K562 (cell line): ENCODE measurements around the gene MAP3K7CL. TPM values are rescaled to one million over a fixed set of nuclear protein-coding genes. Genes with fewer than 3 reads are reported as not detected.

Experiments used
- ATAC-seq: fragments of 200-7000 bp; cut with Tn5 transposase; 3 replicates; pipeline ENCODE4 v1.9.1; 2020; ENCODE audit warnings: moderate library complexity
- BruUV-seq: library from RNA; stranded (reverse); fragments of 400-500 nt; replicated peaks from 2 replicates; lab custom pipeline; 2021; lab: Mats Ljungman, UMichigan
- CTCF ChIA-PET: fragments of 300-600 bp; formaldehyde crosslinking; extraction: SDS; loops from one replicate; lab custom pipeline; 2021; ENCODE audit warnings: low intra/inter-chr PET ratio; lab: Yijun Ruan, JAX
- POLR2A ChIA-PET: fragments of 300-600, 350-650 bp; sonication (Branson Sonifier 250); formaldehyde crosslinking; extraction: SDS; loops from one replicate; lab custom pipeline; 2021; ENCODE audit warnings: antibody characterized with exemption, inconsistent platforms; lab: Yijun Ruan, JAX
- DNase-seq, 4 experiments: peaks; one replicate each; pipeline versions ENCODE4 v3.0.0 to v3.0.0-alpha.2; 2011 to 2018; ENCODE audit warnings: low spot score in 3 of 4, mixed read lengths in 3 of 4; ENCODE audit errors: extremely low read depth in 1 of 4
- FAIRE-seq: peaks from 2 replicates; lab custom pipeline; 2011; peaks lifted over from hg19 to GRCh38; lab: Jason Lieb, UNC
- H2AFZ ChIP-seq: 2 replicates; pipeline ENCODE4 v1.6.0; 2011; ENCODE audit warnings: low read depth, low read length, control low read depth, inconsistent platforms
- H3K27ac ChIP-seq: fragments of 200-600 bp; 3 replicates; pipeline ENCODE4 v1.8.0; 2011; ENCODE audit warnings: low read depth, mild to moderate bottlenecking, control low read depth, inconsistent platforms, low read length, moderate library complexity, mixed read lengths; ENCODE audit errors: extremely low read depth
- H3K27me3 ChIP-seq, 2 experiments: fragments of 300-600 bp in 1 of 2; 2 replicates in 1 of 2; 3 replicates in 1 of 2; pipeline versions ENCODE4 v1.6.0 to v1.8.0; 2011; ENCODE audit warnings: inconsistent platforms in 2 of 2, low read length in 2 of 2, mild to moderate bottlenecking in 1 of 2, mixed read lengths in 1 of 2, moderate library complexity in 1 of 2; ENCODE audit not compliant: control insufficient read depth in 2 of 2, insufficient read depth in 2 of 2
- H3K36me3 ChIP-seq: fragments of 300-600 bp; 3 replicates; pipeline ENCODE4 v1.8.0; 2011; ENCODE audit warnings: mild to moderate bottlenecking, low read length, inconsistent platforms; ENCODE audit not compliant: control insufficient read depth, insufficient read depth
- H3K4me1 ChIP-seq, 2 experiments: fragments of 200-600 bp in 1 of 2; replicated peaks in 1 of 2; 2 replicates in 1 of 2; 3 replicates in 1 of 2; pipeline versions ENCODE4 v1.5.1 to v1.8.0; 2011; ENCODE audit warnings: inconsistent platforms in 2 of 2, low read length in 2 of 2, mild to moderate bottlenecking in 1 of 2, mixed read lengths in 1 of 2, moderate library complexity in 1 of 2; ENCODE audit not compliant: control insufficient read depth in 2 of 2, insufficient read depth in 2 of 2
- H3K4me2 ChIP-seq: 2 replicates; pipeline ENCODE4 v1.6.1; 2011; ENCODE audit warnings: low read length, control low read depth, inconsistent platforms, mixed read lengths; ENCODE audit not compliant: insufficient read depth
- H3K4me3 ChIP-seq: fragments of 200-600 bp; sonication (generic), shearing (Covaris generic); 2 replicates; pipeline ENCODE4 v1.5.1; 2016; ENCODE audit warnings: control low read depth, inconsistent platforms
- H3K79me2 ChIP-seq: fragments of 200-600 bp; 3 replicates; pipeline ENCODE4 v1.8.0; 2011; ENCODE audit warnings: low read length, inconsistent platforms; ENCODE audit not compliant: control insufficient read depth, insufficient read depth
- H3K9ac ChIP-seq, 2 experiments: 2 replicates each; pipeline versions ENCODE4 v1.6.0 to v1.6.1; 2011; ENCODE audit warnings: low read depth in 2 of 2, low read length in 2 of 2, control low read depth in 1 of 2, inconsistent platforms in 1 of 2, mild to moderate bottlenecking in 1 of 2, mixed read lengths in 1 of 2; ENCODE audit not compliant: insufficient read depth in 1 of 2
- H3K9me1 ChIP-seq: one replicate; pipeline ENCODE4 v1.6.0; 2011; ENCODE audit warnings: inconsistent platforms, mild to moderate bottlenecking, low read length, moderate library complexity; ENCODE audit not compliant: control insufficient read depth, insufficient read depth
- H3K9me3 ChIP-seq: replicated peaks from 2 replicates; pipeline ENCODE4 v1.5.1; 2011; ENCODE audit warnings: low read depth, low read length, inconsistent platforms; ENCODE audit not compliant: control insufficient read depth, insufficient read depth
- H4K20me1 ChIP-seq: replicated peaks from 2 replicates; pipeline ENCODE4 v1.6.1; 2011; ENCODE audit warnings: low read length, inconsistent platforms, mixed read lengths; ENCODE audit not compliant: control insufficient read depth, insufficient read depth
- BRF1 ChIP-seq: IDR thresholded peaks from 3 replicates; pipeline ENCODE4 v1.6.1; 2011; ENCODE audit warnings: borderline replicate concordance, mild to moderate bottlenecking; ENCODE audit not compliant: insufficient read length; ENCODE audit errors: extremely low read depth
- ETV1 ChIP-seq: fragments of 450-650 bp; conservative IDR thresholded peaks from 2 replicates; pipeline ENCODE4 v1.6.1; 2016; ENCODE audit warnings: missing genetic modification characterization, control low read depth, low read depth, missing compliant biosample characterization
- HMG20B ChIP-seq: fragments of 250-450 bp; sonication (Bioruptor Pico); IDR thresholded peaks from 2 replicates; pipeline ENCODE4 v1.5.0; 2021; ENCODE audit warnings: mild to moderate bottlenecking
- LCOR ChIP-seq: sonication (generic); formaldehyde crosslinking; IDR thresholded peaks from 2 replicates; pipeline ENCODE4 v1.8.0; 2022; ENCODE audit warnings: mild to moderate bottlenecking, missing genetic modification reagents
- POLR2G ChIP-seq: fragments of 200-400 bp; formaldehyde crosslinking; IDR thresholded peaks from 2 replicates; pipeline ENCODE4 v1.6.1; 2017; ENCODE audit warnings: low read depth, mild to moderate bottlenecking, antibody characterized with exemption, low read length, moderate library complexity
- SMAD1 ChIP-seq: fragments of 150-350 bp; IDR thresholded peaks from 2 replicates; pipeline ENCODE4 v1.6.1; 2014; ENCODE audit warnings: low read length, low read depth; ENCODE audit not compliant: partially characterized antibody
- SMAD2 ChIP-seq: fragments of 150-350 bp; IDR thresholded peaks from 2 replicates; pipeline ENCODE4 v1.6.1; 2014; ENCODE audit warnings: low read depth, mild to moderate bottlenecking, low read length
- TAF15 ChIP-seq: fragments of 200-400 bp; formaldehyde crosslinking; IDR thresholded peaks from 2 replicates; pipeline ENCODE4 v1.6.1; 2017; ENCODE audit warnings: mild to moderate bottlenecking, low read depth, low read length, moderate library complexity
- WGBS: fragments of 100-300 bp; shearing (Covaris generic); methylation state at CpG from one replicate; pipeline ENCODE4 v1.1.6; 2016; ENCODE audit warnings: low coverage, mixed read lengths; ENCODE audit not compliant: insufficient coverage; ENCODE audit errors: missing lambda C conversion rate; 5-methylcytosine and 5-hydroxymethylcytosine counted together
- in situ Hi-C: fragments of 300-500 bp; cut with MboI; formaldehyde crosslinking; loops from 4 replicates; pipeline ENCODE4 v1.15.0; 2018; ENCODE audit warnings: inconsistent platforms, mixed read lengths
- intact Hi-C: fragments of 100-400 bp; cut with micrococcal nuclease; formaldehyde crosslinking; loops from 2 replicates; pipeline ENCODE4 v1.14.2; 2022
- polyA plus RNA-seq, 8 experiments: library from polyadenylated mRNA; depleted of rRNA in 4 of 8; stranded (reverse) in 5 of 8; unstranded in 3 of 8; fragments of >200 nt; fragmentation: Nextera tagmentation in 2 of 8; fragmentation: Illumina TruSeq in 1 of 8; extraction: Ambion mirVana in 2 of 8; extraction: Trizol in 1 of 8; gene quantifications; 2 replicates each; pipeline versions ENCODE4 v1.2.1 to v1.2.3, GENCODE V29; 2011 to 2014; ENCODE audit warnings: inconsistent platforms in 1 of 8, missing spikeins in 1 of 8
- total RNA-seq, 7 experiments: library from RNA; depleted of rRNA in 6 of 7; stranded (reverse); fragments of >200 nt in 6 of 7; fragmentation: Illumina TruSeq in 2 of 7; extraction: Trizol in 2 of 7; gene quantifications; 2 replicates each; pipeline versions ENCODE4 v1.2.1 to v1.2.3, GENCODE V29; 2011 to 2021; ENCODE audit warnings: low replicate concordance in 1 of 7
- TF ChIP-seq, protein P1 (sequence below), 2 experiments: fragments of 450-650 bp; IDR thresholded peaks; 2 replicates each; pipeline ENCODE4 v1.6.1; 2016; ENCODE audit warnings: mild to moderate bottlenecking in 2 of 2, borderline replicate concordance in 1 of 2, low read depth in 1 of 2, moderate library complexity in 1 of 2

Gene MAP3K7CL
- total and polyA plus RNA-seq, 9 of the 15 experiments (the other 6 are each of a cell fraction or from before 2014, with no cell fraction given): 0.13 to 0.15 (median 0.14) TPM; not detected in 6

DNA sequence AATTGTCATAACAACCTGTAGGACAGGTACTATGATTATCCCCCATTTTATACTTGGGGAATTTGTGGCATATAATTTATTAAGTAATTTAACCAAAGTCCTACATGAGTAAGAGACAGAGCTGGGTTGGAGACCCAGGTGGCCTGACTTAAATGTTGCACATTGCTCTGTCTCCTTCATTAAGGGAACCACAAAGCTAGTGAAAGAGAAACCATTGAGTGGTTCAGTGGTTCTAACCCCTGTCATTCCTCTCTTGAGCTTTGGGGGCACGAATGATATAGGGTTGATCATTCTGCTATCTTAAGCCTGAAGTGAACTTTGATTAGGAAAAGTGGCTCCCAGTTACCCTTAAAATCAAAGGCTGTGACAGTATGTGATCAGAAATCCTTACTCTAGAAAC lies 5.3 kb upstream of the MAP3K7CL start:
- Histone ChIP-seq H3K9me1 (no peaks in the 10 kb centered on the region), H3K79me2 (no peaks in the 10 kb centered on the region), H2AFZ (no peak overlapping the region), H3K4me2 (no peak overlapping the region), H4K20me1 (no peaks in the 10 kb centered on the region)
- in situ Hi-C loops: no loop called here
- FAIRE-seq: no peak
- DNase-seq: no peak
- POLR2A ChIA-PET: interaction anchor here (0.5 to 0.6 kb wide), 2 partner anchors 9 to 125 kb away, joined by 3 read pairs; no protein-coding TSS in a partner anchor
- TF ChIP-seq BRF1 (no peak), TAF15 (no peak), POLR2G (no peak), SMAD1 (no peak), HMG20B (CRISPR knock-in tag) (no peak), SMAD2 (no peak), LCOR (no peak), ETV1 (tag) (no peak)
- TF ChIP-seq, protein P1, sequence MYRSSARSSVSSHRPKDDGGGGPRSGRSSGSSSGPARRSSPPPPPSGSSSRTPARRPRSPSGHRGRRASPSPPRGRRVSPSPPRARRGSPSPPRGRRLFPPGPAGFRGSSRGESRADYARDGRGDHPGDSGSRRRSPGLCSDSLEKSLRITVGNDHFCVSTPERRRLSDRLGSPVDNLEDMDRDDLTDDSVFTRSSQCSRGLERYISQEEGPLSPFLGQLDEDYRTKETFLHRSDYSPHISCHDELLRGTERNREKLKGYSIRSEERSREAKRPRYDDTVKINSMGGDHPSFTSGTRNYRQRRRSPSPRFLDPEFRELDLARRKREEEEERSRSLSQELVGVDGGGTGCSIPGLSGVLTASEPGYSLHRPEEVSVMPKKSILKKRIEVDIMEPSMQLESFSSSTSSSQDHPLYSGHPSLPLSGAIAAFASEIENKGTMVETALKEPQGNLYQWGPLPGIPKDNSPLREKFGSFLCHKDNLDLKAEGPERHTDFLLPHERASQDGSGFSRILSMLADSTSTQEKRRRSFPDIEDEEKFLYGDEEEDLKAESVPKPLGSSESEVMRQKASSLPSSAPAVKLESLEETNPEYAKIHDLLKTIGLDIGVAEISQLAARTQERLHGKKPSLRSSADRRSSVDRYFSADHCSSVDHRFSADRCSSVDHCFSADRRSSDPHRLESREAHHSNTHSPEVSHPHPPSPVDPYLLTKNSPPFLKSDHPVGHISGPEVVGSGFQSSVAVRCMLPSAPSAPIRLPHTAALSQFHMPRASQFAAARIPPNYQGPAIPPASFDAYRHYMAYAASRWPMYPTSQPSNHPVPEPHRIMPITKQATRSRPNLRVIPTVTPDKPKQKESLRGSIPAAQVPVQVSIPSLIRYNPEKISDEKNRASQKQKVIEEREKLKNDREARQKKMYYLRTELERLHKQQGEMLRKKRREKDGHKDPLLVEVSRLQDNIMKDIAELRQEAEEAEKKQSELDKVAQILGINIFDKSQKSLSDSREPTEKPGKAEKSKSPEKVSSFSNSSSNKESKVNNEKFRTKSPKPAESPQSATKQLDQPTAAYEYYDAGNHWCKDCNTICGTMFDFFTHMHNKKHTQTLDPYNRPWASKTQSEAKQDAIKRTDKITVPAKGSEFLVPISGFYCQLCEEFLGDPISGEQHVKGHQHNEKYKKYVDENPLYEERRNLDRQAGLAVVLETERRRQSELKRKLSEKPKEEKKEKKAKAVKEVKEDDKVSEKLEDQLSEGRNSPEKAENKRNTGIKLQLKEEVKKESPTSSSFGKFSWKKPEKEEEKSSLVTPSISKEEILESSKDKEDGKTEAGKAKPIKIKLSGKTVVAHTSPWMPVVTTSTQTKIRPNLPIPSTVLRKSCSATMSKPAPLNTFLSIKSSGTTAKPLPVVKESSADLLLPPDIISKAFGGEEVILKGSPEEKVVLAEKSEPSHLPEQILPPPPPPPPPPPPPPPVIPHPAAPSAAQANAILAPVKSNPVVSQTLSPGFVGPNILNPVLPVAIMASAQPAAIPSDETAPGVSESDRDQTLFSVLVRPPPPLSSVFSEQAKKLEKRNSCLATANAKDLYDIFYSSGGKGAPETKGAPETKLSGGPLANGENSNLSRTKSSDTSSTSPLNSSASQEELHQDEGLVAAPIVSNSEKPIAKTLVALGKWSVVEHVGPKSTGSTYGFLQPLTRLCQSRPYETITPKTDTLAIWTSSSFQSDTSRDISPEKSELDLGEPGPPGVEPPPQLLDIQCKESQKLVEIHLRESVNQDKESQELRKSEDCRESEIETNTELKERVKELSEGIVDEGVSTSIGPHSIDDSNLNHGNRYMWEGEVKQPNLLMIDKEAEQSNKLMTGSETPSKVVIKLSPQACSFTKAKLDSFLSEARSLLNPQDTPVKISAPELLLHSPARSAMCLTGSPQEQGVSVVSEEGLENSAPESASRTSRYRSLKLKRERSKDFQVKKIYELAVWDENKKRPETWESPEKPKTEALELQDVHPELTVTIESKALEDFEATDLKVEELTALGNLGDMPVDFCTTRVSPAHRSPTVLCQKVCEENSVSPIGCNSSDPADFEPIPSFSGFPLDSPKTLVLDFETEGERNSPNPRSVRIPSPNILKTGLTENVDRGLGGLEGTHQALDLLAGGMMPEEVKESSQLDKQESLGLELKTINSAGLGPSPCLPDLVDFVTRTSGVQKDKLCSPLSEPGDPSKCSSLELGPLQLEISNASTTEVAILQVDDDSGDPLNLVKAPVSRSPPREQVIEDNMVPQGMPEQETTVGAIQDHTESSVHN (IDR thresholded peaks at IDR 0.05; ENCODE audit: borderline replicate concordance in 1 of 2, low read depth in 1 of 2): no peak
- TF ChIP-seq, all 486 proteins: peak for 0
- intact Hi-C loops: no loop called here
- H3K4me3 ChIP-seq: no peak overlapping the region
- ATAC-seq: no peak
- no TSS peak for BruUV-seq
- no peaks in the 10 kb centered on the region for H3K4me1 ChIP-seq
- no peak overlapping the region for H3K9ac ChIP-seq
- peaks cover 11 to 17% of the 10 kb centered on the region in 2 experiments for H3K27me3 ChIP-seq
- 0% methylated on average over 1 of the region's 1 CpG for WGBS
- no peak overlapping the region for H3K27ac ChIP-seq
- H3K36me3 ChIP-seq: no peaks in the 10 kb centered on the region
- H3K9me3 ChIP-seq: no peaks in the 10 kb centered on the region
- CTCF ChIA-PET: no interaction called here
